Left lung (tissue), 10 donors: ENCODE data around the gene PHKG1. TPM values are rescaled to one million over a fixed set of nuclear protein-coding genes. Genes with fewer than 3 reads are reported as not detected.
"Not testable (repeated sequence)": the region's sequence is repeated elsewhere in the genome, so short reads cannot be mapped to it uniquely, and the experiment has no call there.

Source experiments
- ATAC-seq: fragments of 200-7000 bp; cut with Tn5 transposase; one replicate; pipeline ENCODE4 v1.9.1; 2020; ENCODE audit warnings: moderate library complexity
- DNase-seq, 4 donors: peaks; one replicate each; pipeline ENCODE4 v3.0.0-alpha.2; 2013 to 2020
- H3K27ac ChIP-seq, 2 donors: fragments of 200-600 bp; sonication (generic) in 1 of 2; one replicate each; pipeline versions ENCODE4 v1.5.0 to v1.8.0; 2020 to 2021
- H3K27me3 ChIP-seq, 2 donors: fragments of 200-600 bp; sonication (generic) in 1 of 2; one replicate each; pipeline versions ENCODE4 v1.5.0 to v1.8.0; 2020 to 2021
- H3K36me3 ChIP-seq, 2 donors: fragments of 200-600 bp; sonication (generic) in 1 of 2; one replicate each; pipeline versions ENCODE4 v1.5.0 to v1.8.0; 2020 to 2021
- H3K4me1 ChIP-seq, 2 donors: fragments of 200-600 bp; one replicate each; pipeline ENCODE4 v1.8.0; 2021
- H3K4me3 ChIP-seq, 2 donors: fragments of 200-600 bp; sonication (generic) in 1 of 2; one replicate each; pipeline versions ENCODE4 v1.5.0 to v1.8.0; 2020 to 2021; ENCODE audit warnings: mild to moderate bottlenecking in 1 of 2
- H3K9me3 ChIP-seq, 2 donors: fragments of 200-600 bp; sonication (generic) in 1 of 2; one replicate each; pipeline versions ENCODE4 v1.5.0 to v1.8.0; 2020 to 2021
- CTCF ChIP-seq, 2 donors: fragments of 200-600 bp; sonication (generic) in 1 of 2; IDR thresholded peaks; one replicate each; pipeline versions ENCODE4 v1.5.0 to v1.8.0; 2021; ENCODE audit warnings: antibody characterized with exemption in 2 of 2
- intact Hi-C, 2 donors: fragments of 100-400 bp; cut with DNase I; formaldehyde crosslinking; loops; one replicate each; pipeline versions ENCODE4 v1.11.2 to v1.14.2; 2022
- polyA plus RNA-seq, 6 donors: library from polyadenylated mRNA; unstranded; fragments of 120-200 nt; gene quantifications; one replicate each; pipeline ENCODE4 v1.2.1, GENCODE V29; 2013; ENCODE audit not compliant: insufficient read length in 6 of 6
- total RNA-seq, 2 donors: library from RNA; stranded (reverse); fragmentation: NEBNext Ultra II Directional; extraction: Animal tissue kit (Norgen Biotek cat#: 25700); gene quantifications; one replicate each; pipeline ENCODE4 v1.2.1, GENCODE V29; 2021
- donor health status: DM: no; HTN: yes; CAD: no.
- donor health status: DM: no; HTN: no; CAD: no.

Gene PHKG1
- total and polyA plus RNA-seq, 8 donors = 0.32 to 3.9 (median 2.3) TPM

- Histone ChIP-seq H3K4me1 (peaks cover 15 to 44% of the 10 kb centered on the region in 2 donors), H3K4me3 (no peak overlapping the region), H3K36me3 (peaks cover 0 to 63% of the 10 kb centered on the region in 2 donors), H3K27ac (no peak overlapping the region), H3K9me3 (no peaks in the 10 kb centered on the region), H3K27me3 (no peaks in the 10 kb centered on the region)
- ATAC-seq = no peak
- TF ChIP-seq CTCF (IDR thresholded peaks at IDR 0.05) = no peak
- no peak for DNase-seq
- intact Hi-C loops = no loop called here
Observed at GRCh38 chr7:56053993-56054392, 38.8 kb downstream of the PHKG1 start.

- intact Hi-C loops = no loop called here
- Histone ChIP-seq H3K27me3 (no peaks in the 10 kb centered on the region), H3K27ac (no peak overlapping the region), H3K9me3 (no peaks in the 10 kb centered on the region), H3K4me3 (no peak overlapping the region), H3K36me3 (peaks cover 0 to 57% of the 10 kb centered on the region in 2 donors), H3K4me1 (peaks cover 15 to 44% of the 10 kb centered on the region in 2 donors)
- DNase-seq (no peak), ATAC-seq (no peak)
- no peak for TF ChIP-seq CTCF (IDR thresholded peaks at IDR 0.05)
Observed at GRCh38 chr7:56053379-56053778, 39.4 kb downstream of the PHKG1 start.

GRCh38 chr7:56051339-56052191 lies 41.2 kb downstream of the PHKG1 start, which contains the start of the genes CCT6A and PSPH:
Gene CCT6A (plus strand): TSS chr7:56051765. CDS start chr7:56051849, 84 bp downstream.
Gene PSPH (minus strand): TSS chr7:56051444. CDS start chr7:56021212, 30,232 bp downstream.
- peak; percentile 98 for ATAC-seq
- H3K27ac ChIP-seq = peak within 1 kb of the TSS; percentile 87 to 94
- no peaks in the 10 kb centered on the region for H3K27me3 ChIP-seq
- TF ChIP-seq CTCF (IDR thresholded peaks at IDR 0.05) = no peak
- H3K4me3 ChIP-seq = peak within 1 kb of the TSS; percentile 93 to 97
- H3K36me3 ChIP-seq = peaks cover 0 to 39% of the 10 kb centered on the region in 2 donors
- DNase-seq = peak; percentile 95 to 99 (median 98)
- H3K4me1 ChIP-seq = peaks cover 22 to 49% of the 10 kb centered on the region in 2 donors
- intact Hi-C loops = no loop called here
- no peaks in the 10 kb centered on the region for H3K9me3 ChIP-seq

GRCh38 chr7:56051053-56051338 lies 41.8 kb downstream of the PHKG1 start:
- Histone ChIP-seq H3K27ac (peak overlapping the region; percentile 87 to 94), H3K27me3 (no peaks in the 10 kb centered on the region), H3K4me3 (peak overlapping the region; percentile 93 to 97), H3K9me3 (no peaks in the 10 kb centered on the region), H3K4me1 (peaks cover 25 to 49% of the 10 kb centered on the region in 2 donors), H3K36me3 (peaks cover 0 to 33% of the 10 kb centered on the region in 2 donors)
- TF ChIP-seq CTCF (IDR thresholded peaks at IDR 0.05) = no peak
- intact Hi-C loops = no loop called here
- DNase-seq (no peak), ATAC-seq (no peak)

GRCh38 chr7:56048763-56049162 lies 44.0 kb downstream of the PHKG1 start:
- H3K9me3 ChIP-seq, intact Hi-C loops, H3K27me3 ChIP-seq, H3K4me3 ChIP-seq, H3K27ac ChIP-seq, ATAC-seq: not testable (repeated sequence)
- Histone ChIP-seq H3K4me1 (peaks cover 21 to 33% of the 10 kb centered on the region in 2 donors), H3K36me3 (peaks cover 0 to 11% of the 10 kb centered on the region in 2 donors)
- peak in 1 of 4 donors; percentile 28 for DNase-seq
